Activated CD4-positive, alpha-beta T cell treated with anti-CD3 and anti-CD28 coated beads, Interleukin-2, amount 50 U/mL, for 24 hours (primary cell): Measurements from ENCODE around the gene RCC1.
"Not testable (repeated sequence)": the region's sequence is repeated elsewhere in the genome, so short reads cannot be mapped to it uniquely, and the experiment has no call there.

Source experiments
- DNase-seq, 2 donors: peaks; one replicate each; pipeline ENCODE4 v3.0.0-alpha.2; 2020; ENCODE audit warnings: low read depth in 1 of 2, low spot score in 1 of 2

RCC1 gene

DNA sequence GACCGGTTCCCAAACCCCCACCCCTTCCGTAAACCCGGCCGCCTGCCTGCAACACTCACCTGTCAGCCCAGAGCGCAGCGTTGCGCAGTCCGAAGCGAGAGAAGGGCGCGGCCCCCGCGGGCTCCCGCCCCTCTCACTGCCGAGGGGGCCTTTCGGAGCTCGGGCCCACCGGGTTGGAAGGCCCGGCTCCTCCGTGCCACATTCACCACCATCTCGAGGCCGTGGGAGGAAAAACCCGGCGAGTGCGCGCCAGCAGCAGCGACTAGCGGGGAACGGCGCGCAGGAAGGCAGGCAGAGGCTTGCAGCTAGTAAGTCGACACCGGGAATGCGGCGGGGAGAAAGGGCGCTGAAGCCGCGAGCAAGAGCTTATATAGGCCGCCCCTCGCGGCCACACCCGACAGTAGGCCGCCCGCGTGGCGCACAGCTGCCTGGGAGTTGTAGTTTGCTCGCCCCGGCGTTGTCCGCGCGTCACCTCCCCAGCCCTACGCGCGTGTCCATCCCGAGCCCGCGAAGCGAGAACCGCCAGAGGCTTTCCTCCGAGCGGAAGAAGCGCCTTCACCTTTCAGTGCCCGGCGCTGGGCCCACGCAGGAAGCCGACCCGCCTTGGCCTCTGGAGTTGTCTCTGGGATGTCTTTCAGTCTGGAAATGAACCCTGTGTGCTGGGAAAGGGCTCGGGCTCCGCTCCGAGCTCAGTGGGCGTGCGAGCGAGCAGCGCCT, 75.8 kb downstream of the RCC1 start:
- peak; percentile 91 to 95 for DNase-seq

DNA sequence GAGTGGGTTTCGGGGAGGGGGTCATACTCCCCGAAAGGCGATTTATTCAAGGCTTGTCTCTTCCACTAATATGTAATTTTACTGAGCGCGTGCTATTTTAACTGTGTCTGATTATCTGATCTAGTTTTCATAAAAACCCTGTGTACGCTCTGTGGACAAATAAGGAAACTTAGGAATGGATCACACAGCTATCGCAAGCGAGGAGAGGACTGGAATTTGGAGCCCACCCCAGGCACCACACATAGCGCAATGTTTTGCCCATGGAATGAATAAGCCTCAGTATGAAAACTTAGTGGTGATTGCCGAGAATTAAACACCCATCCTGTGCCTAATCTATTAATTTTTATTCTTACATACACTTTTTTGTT, 76.4 kb downstream of the RCC1 start:
- DNase-seq = no peak

DNA sequence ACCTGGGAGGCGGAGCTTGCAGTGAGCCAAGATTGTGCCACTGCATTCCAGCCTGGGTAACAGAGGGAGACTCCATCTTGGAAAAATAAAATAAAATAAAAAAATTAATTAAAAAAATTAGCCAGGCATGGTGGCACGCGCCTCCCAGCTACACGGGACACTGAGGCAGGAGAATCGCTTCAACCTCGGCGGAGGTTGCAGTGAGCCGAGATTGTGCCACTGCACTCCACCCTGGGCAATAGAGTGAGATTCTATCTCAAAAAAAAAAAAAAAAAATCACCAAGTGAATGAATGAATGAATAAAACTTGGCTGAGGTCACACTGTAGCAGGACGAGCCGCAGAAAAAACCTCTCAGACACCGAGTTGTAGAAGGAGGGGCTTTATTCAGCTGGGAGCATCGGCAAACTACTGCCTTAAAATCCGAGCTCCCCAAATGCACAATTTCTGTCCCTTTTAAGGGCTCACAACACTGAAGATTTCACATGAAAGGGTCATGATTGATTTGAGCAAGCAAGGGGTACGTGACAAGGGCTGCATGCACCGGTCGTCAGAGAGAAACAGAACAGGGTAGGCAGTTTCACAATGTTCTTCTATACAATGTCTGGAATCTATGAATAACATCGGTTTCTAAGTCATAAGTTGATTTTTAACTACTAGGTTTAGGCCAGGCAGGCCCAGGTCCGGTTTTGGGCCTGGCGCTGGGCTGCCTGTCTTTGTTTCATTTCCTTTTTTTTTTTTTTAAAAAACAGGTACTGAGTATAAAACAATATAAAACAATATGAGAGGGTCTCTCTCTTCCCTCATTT, 80.9 kb downstream of the RCC1 start:
- not testable (repeated sequence) for DNase-seq
